ENCODE results near the gene OAS2. TPM values are rescaled to one million over a fixed set of nuclear protein-coding genes. Genes with fewer than 3 reads are reported as not detected.

The OAS2 gene
- total and polyA plus RNA-seq, 9 of the 15 experiments (the other 6 are each of a cell fraction or from before 2014, with no cell fraction given): 0.13 to 0.85 TPM; not detected in 7

GRCh38 chr12:112938751-112939150, 39.6 kb upstream of the OAS2 start:
- WGBS (ENCODE audit: insufficient coverage, low coverage, missing lambda C conversion rate): 19% methylated on average over 11 of the region's 11 CpGs
- H2AFZ ChIP-seq (ENCODE audit: low read depth, low read length): peak overlapping the region; percentile 89
- no peaks in the 10 kb centered on the region for H3K36me3 ChIP-seq (ENCODE audit: control insufficient read depth, insufficient read depth, low read length)
- intact Hi-C loops (cut with micrococcal nuclease): no loop called here
- in situ Hi-C loops (cut with MboI): no loop called here
- H3K9me1 ChIP-seq (ENCODE audit: control insufficient read depth, insufficient read depth, low read length): no peaks in the 10 kb centered on the region
- peak overlapping the region; percentile 80 for H3K4me2 ChIP-seq (ENCODE audit: insufficient read depth, low read length)
- no peaks in the 10 kb centered on the region for H3K79me2 ChIP-seq (ENCODE audit: control insufficient read depth, insufficient read depth, low read length)
- H4K20me1 ChIP-seq (replicated peaks; ENCODE audit: control insufficient read depth, insufficient read depth, low read length): 0 out of 2 replicates have a peak, but pooled peaks cover 3% of the 10 kb centered on the region
- DNase-seq (ENCODE audit: extremely low read depth in 1 of 4, low spot score in 3 of 4) (no peak), ATAC-seq (no peak; the same call in 2 of the 3 replicates), FAIRE-seq (no peak)
- ChIA-PET POLR2A (interaction anchor here (0.6 to 1.0 kb wide), 4 partner anchors 10 to 181 kb away, joined by 3 to 6 read pairs (median 4); no protein-coding TSS in a partner anchor), CTCF (ENCODE audit: low intra/inter-chr PET ratio) (no interaction called here)
- H3K4me3 ChIP-seq: peak overlapping the region; percentile 47
- H3K27ac ChIP-seq (ENCODE audit: extremely low read depth, low read depth, low read length): no peak overlapping the region
- peaks cover 6 to 22% of the 10 kb centered on the region in 2 experiments; a peak in 4 of 5 replicates for H3K27me3 ChIP-seq (ENCODE audit: control insufficient read depth in 2 of 2, insufficient read depth in 2 of 2, low read length in 2 of 2)
- H3K9me3 ChIP-seq (replicated peaks; ENCODE audit: control insufficient read depth, insufficient read depth, low read depth, low read length): no peaks in the 10 kb centered on the region
- H3K9ac ChIP-seq (ENCODE audit: insufficient read depth in 1 of 2, low read depth in 2 of 2, low read length in 2 of 2): peak overlapping the region; percentile 35 to 89
- peaks cover 4 to 7% of the 10 kb centered on the region in 2 experiments; a peak in 4 of 5 replicates for H3K4me1 ChIP-seq (replicated peaks in 1 of 2; ENCODE audit: control insufficient read depth in 2 of 2, insufficient read depth in 2 of 2, low read length in 2 of 2)
- BruUV-seq (replicated peaks): TSS peak; percentile 80
- TF ChIP-seq SMAD4 (CRISPR knock-in tag; conservative IDR thresholded peaks at IDR 0.05) (no peak), ZNF175 (CRISPR knock-in tag; IDR thresholded peaks at IDR 0.05; ENCODE audit: low read depth) (no peak), HNRNPL (IDR thresholded peaks at IDR 0.05; ENCODE audit: low read depth, low read length) (no peak), ATF6 (CRISPR knock-in tag; IDR thresholded peaks at IDR 0.05) (no peak), ZNF24 (IDR thresholded peaks at IDR 0.05) (peak; percentile 74; the same call in 1 of the 2 replicates), POLR3A (IDR thresholded peaks at IDR 0.05; ENCODE audit: borderline replicate concordance, extremely low read depth, insufficient read depth, insufficient read length) (no peak), ETV1 (tag; conservative IDR thresholded peaks at IDR 0.05; ENCODE audit: low read depth) (no peak)
- TF ChIP-seq, protein P1, sequence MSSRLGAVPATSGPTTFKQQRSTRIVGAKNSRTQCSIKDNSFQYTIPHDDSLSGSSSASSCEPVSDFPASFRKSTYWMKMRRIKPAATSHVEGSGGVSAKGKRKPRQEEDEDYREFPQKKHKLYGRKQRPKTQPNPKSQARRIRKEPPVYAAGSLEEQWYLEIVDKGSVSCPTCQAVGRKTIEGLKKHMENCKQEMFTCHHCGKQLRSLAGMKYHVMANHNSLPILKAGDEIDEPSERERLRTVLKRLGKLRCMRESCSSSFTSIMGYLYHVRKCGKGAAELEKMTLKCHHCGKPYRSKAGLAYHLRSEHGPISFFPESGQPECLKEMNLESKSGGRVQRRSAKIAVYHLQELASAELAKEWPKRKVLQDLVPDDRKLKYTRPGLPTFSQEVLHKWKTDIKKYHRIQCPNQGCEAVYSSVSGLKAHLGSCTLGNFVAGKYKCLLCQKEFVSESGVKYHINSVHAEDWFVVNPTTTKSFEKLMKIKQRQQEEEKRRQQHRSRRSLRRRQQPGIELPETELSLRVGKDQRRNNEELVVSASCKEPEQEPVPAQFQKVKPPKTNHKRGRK (tag; IDR thresholded peaks at IDR 0.05): peak; percentile 77
- TF ChIP-seq, protein P2, sequence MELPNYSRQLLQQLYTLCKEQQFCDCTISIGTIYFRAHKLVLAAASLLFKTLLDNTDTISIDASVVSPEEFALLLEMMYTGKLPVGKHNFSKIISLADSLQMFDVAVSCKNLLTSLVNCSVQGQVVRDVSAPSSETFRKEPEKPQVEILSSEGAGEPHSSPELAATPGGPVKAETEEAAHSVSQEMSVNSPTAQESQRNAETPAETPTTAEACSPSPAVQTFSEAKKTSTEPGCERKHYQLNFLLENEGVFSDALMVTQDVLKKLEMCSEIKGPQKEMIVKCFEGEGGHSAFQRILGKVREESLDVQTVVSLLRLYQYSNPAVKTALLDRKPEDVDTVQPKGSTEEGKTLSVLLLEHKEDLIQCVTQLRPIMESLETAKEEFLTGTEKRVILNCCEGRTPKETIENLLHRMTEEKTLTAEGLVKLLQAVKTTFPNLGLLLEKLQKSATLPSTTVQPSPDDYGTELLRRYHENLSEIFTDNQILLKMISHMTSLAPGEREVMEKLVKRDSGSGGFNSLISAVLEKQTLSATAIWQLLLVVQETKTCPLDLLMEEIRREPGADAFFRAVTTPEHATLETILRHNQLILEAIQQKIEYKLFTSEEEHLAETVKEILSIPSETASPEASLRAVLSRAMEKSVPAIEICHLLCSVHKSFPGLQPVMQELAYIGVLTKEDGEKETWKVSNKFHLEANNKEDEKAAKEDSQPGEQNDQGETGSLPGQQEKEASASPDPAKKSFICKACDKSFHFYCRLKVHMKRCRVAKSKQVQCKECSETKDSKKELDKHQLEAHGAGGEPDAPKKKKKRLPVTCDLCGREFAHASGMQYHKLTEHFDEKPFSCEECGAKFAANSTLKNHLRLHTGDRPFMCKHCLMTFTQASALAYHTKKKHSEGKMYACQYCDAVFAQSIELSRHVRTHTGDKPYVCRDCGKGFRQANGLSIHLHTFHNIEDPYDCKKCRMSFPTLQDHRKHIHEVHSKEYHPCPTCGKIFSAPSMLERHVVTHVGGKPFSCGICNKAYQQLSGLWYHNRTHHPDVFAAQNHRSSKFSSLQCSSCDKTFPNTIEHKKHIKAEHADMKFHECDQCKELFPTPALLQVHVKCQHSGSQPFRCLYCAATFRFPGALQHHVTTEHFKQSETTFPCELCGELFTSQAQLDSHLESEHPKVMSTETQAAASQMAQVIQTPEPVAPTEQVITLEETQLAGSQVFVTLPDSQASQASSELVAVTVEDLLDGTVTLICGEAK (IDR thresholded peaks at IDR 0.05): no peak
- TF ChIP-seq, protein P2 (CRISPR knock-in tag; IDR thresholded peaks at IDR 0.05): no peak
